K562 (cell line): Measurements from ENCODE around the gene TSPAN18. TPM values are rescaled to one million over a fixed set of nuclear protein-coding genes. Genes with fewer than 3 reads are reported as not detected.

Experiments used
- CBX8 ChIP-seq: fragments of 200-600 bp; sonication (generic); IDR thresholded peaks from 2 replicates; pipeline ENCODE4 v1.6.1; 2012; ENCODE audit warnings: borderline replicate concordance, mixed run types, low read depth, mild to moderate bottlenecking, moderate library complexity, mixed read lengths, low read length, control low read depth, inconsistent platforms; ENCODE audit not compliant: poor library complexity, severe bottlenecking; ENCODE audit errors: extremely low read depth
- FOXA3 ChIP-seq, 2 experiments: fragments of 450-650 bp in 1 of 2; sonication (generic) in 1 of 2; formaldehyde crosslinking; IDR thresholded peaks in 1 of 2; conservative IDR thresholded peaks in 1 of 2; 2 replicates each; pipeline versions ENCODE4 v1.4.0 to v1.8.0; 2020 to 2022; ENCODE audit warnings: mild to moderate bottlenecking in 2 of 2, missing genetic modification reagents in 1 of 2
- HNRNPUL1 ChIP-seq: fragments of 200-400 bp; formaldehyde crosslinking; IDR thresholded peaks from 2 replicates; pipeline ENCODE4 v1.6.1; 2017; ENCODE audit warnings: low read length
- KLF1 ChIP-seq: fragments of 450-650 bp; IDR thresholded peaks from 2 replicates; pipeline ENCODE4 v1.6.1; 2016; ENCODE audit warnings: missing genetic modification characterization, missing compliant biosample characterization
- L3MBTL2 ChIP-seq: fragments of 450-650 bp; IDR thresholded peaks from 2 replicates; pipeline ENCODE4 v1.6.1; 2016; ENCODE audit warnings: mild to moderate bottlenecking, moderate library complexity
- NCOA4 ChIP-seq: fragments of 450-650 bp; IDR thresholded peaks from 2 replicates; pipeline ENCODE4 v1.6.1; 2018; ENCODE audit warnings: mild to moderate bottlenecking; ENCODE audit not compliant: partially characterized antibody
- POLR3G ChIP-seq: IDR thresholded peaks from 2 replicates; pipeline ENCODE4 v1.6.1; 2011; ENCODE audit not compliant: insufficient read length, insufficient replicate concordance; ENCODE audit errors: extremely low read depth
- PPARD ChIP-seq: fragments of 250-450 bp; sonication (Bioruptor Pico); IDR thresholded peaks from 2 replicates; pipeline ENCODE4 v1.8.0; 2022; ENCODE audit warnings: inconsistent platforms, mild to moderate bottlenecking, moderate library complexity
- SIX5 ChIP-seq, 2 experiments: IDR thresholded peaks; 2 replicates each; pipeline ENCODE4 v1.6.1; 2011; ENCODE audit warnings: low read length in 2 of 2, borderline replicate concordance in 1 of 2, low read depth in 1 of 2, mild to moderate bottlenecking in 1 of 2, moderate library complexity in 1 of 2; ENCODE audit not compliant: insufficient read depth in 1 of 2
- ZNF766 ChIP-seq: fragments of 200-800 bp; sonication (Bioruptor generic); conservative IDR thresholded peaks from 2 replicates; pipeline ENCODE4 v1.6.1; 2016; ENCODE audit warnings: missing genetic modification characterization, missing compliant biosample characterization
- ZNF77 ChIP-seq: fragments of 250-450 bp; sonication (Bioruptor Pico); IDR thresholded peaks from 2 replicates; pipeline ENCODE4 v1.5.0; 2020
- polyA plus RNA-seq, 8 experiments: library from polyadenylated mRNA; depleted of rRNA in 4 of 8; stranded (reverse) in 5 of 8; unstranded in 3 of 8; fragments of >200 nt; fragmentation: Nextera tagmentation in 2 of 8; fragmentation: Illumina TruSeq in 1 of 8; extraction: Ambion mirVana in 2 of 8; extraction: Trizol in 1 of 8; gene quantifications; 2 replicates each; pipeline versions ENCODE4 v1.2.1 to v1.2.3, GENCODE V29; 2011 to 2014; ENCODE audit warnings: inconsistent platforms in 1 of 8, missing spikeins in 1 of 8
- total RNA-seq, 7 experiments: library from RNA; depleted of rRNA in 6 of 7; stranded (reverse); fragments of >200 nt in 6 of 7; fragmentation: Illumina TruSeq in 2 of 7; extraction: Trizol in 2 of 7; gene quantifications; 2 replicates each; pipeline versions ENCODE4 v1.2.1 to v1.2.3, GENCODE V29; 2011 to 2021; ENCODE audit warnings: low replicate concordance in 1 of 7
- TF ChIP-seq, protein P1 (sequence below): sonication (generic); formaldehyde crosslinking; IDR thresholded peaks from 2 replicates; pipeline ENCODE4 v1.8.0; 2022; ENCODE audit warnings: mild to moderate bottlenecking, missing genetic modification reagents
- TF ChIP-seq, protein P2 (sequence below): fragments of 450-650 bp; formaldehyde crosslinking; IDR thresholded peaks from 2 replicates; pipeline ENCODE4 v1.4.0; 2020; ENCODE audit warnings: mild to moderate bottlenecking, moderate library complexity
- TF ChIP-seq, protein P3 (sequence below): fragments of 200-800 bp; sonication (Bioruptor generic); IDR thresholded peaks from 2 replicates; pipeline ENCODE4 v1.6.1; 2016; ENCODE audit warnings: missing genetic modification characterization, missing compliant biosample characterization
- TF ChIP-seq, protein P4 (sequence below), 2 experiments: IDR thresholded peaks; 2 replicates each; pipeline ENCODE4 v1.6.1; 2012; ENCODE audit warnings: improper control_type of control experiment in 2 of 2, low read depth in 2 of 2, low read length in 2 of 2, borderline replicate concordance in 1 of 2

Gene TSPAN18
- total and polyA plus RNA-seq, 9 of the 15 experiments (the other 6 are each of a cell fraction or from before 2014, with no cell fraction given), result 0.17 to 0.35 (median 0.22) TPM; not detected in 4

DNA sequence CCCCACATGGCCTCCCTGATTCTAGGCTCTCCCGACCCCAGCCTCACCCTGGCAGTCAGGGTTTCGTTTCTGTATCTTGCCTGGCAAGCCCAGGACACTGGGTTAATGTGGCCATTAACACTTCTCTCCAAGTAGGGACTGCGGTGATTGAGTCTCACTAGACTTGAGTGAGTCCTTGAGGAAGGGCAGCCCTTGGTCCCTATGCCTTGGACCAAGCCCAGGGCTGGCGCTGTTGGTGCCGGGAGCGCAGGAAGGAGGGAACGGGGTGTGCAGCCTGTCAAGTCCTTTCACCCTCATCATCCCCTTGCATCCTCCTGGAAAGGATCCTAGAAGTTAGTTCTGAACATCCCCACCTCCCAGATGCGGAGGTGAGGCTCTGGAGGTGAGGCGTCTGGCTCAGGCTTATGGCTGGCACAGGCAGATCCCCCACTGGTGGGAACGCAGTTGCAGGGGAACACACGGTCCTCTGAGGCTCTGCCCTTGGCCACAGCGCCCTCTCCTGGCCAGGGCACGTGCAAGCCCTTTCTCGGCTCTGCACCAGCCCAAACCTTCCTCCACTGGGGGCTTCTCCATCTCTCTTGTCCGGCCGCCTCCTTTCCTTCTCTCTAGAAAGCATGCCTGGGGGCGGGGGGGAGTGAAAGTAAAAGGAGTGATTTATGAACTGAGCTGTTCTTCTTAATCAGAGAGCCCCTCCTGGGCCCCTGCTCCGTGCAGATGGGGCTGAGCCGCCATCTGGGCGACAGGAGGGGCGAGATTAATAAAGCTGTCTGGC is 167.3 kb downstream of the TSPAN18 start (continued):
- TF ChIP-seq, protein P1, sequence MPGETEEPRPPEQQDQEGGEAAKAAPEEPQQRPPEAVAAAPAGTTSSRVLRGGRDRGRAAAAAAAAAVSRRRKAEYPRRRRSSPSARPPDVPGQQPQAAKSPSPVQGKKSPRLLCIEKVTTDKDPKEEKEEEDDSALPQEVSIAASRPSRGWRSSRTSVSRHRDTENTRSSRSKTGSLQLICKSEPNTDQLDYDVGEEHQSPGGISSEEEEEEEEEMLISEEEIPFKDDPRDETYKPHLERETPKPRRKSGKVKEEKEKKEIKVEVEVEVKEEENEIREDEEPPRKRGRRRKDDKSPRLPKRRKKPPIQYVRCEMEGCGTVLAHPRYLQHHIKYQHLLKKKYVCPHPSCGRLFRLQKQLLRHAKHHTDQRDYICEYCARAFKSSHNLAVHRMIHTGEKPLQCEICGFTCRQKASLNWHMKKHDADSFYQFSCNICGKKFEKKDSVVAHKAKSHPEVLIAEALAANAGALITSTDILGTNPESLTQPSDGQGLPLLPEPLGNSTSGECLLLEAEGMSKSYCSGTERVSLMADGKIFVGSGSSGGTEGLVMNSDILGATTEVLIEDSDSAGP (CRISPR knock-in tag), result 0 out of 2 replicates have a peak, but pooled peaks have one; percentile 65
- TF ChIP-seq, protein P2, sequence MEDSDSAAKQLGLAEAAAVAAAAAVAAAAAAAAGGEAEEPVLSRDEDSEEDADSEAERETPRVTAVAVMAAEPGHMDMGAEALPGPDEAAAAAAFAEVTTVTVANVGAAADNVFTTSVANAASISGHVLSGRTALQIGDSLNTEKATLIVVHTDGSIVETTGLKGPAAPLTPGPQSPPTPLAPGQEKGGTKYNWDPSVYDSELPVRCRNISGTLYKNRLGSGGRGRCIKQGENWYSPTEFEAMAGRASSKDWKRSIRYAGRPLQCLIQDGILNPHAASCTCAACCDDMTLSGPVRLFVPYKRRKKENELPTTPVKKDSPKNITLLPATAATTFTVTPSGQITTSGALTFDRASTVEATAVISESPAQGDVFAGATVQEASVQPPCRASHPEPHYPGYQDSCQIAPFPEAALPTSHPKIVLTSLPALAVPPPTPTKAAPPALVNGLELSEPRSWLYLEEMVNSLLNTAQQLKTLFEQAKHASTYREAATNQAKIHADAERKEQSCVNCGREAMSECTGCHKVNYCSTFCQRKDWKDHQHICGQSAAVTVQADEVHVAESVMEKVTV, result peak; percentile 69
- TF ChIP-seq POLR3G (no peak), CBX8 (no peak), ZNF766 (no peak), FOXA3 (CRISPR knock-in tag; conservative IDR thresholded peaks at IDR 0.05 in 1 of 2, IDR thresholded peaks at IDR 0.05 in 1 of 2) (0 out of 4 replicates have a peak, but pooled peaks of 1 of the 2 experiments have one; percentile 37), SIX5 (IDR thresholded peaks at IDR 0.05; ENCODE audit: borderline replicate concordance in 1 of 2, insufficient read depth in 1 of 2, low read depth in 1 of 2, low read length in 2 of 2) (no peak), ZNF77 (CRISPR knock-in tag) (no peak), L3MBTL2 (no peak), HNRNPUL1 (no peak), PPARD (no peak), NCOA4 (no peak), KLF1 (tag) (no peak)
- TF ChIP-seq, protein P3, sequence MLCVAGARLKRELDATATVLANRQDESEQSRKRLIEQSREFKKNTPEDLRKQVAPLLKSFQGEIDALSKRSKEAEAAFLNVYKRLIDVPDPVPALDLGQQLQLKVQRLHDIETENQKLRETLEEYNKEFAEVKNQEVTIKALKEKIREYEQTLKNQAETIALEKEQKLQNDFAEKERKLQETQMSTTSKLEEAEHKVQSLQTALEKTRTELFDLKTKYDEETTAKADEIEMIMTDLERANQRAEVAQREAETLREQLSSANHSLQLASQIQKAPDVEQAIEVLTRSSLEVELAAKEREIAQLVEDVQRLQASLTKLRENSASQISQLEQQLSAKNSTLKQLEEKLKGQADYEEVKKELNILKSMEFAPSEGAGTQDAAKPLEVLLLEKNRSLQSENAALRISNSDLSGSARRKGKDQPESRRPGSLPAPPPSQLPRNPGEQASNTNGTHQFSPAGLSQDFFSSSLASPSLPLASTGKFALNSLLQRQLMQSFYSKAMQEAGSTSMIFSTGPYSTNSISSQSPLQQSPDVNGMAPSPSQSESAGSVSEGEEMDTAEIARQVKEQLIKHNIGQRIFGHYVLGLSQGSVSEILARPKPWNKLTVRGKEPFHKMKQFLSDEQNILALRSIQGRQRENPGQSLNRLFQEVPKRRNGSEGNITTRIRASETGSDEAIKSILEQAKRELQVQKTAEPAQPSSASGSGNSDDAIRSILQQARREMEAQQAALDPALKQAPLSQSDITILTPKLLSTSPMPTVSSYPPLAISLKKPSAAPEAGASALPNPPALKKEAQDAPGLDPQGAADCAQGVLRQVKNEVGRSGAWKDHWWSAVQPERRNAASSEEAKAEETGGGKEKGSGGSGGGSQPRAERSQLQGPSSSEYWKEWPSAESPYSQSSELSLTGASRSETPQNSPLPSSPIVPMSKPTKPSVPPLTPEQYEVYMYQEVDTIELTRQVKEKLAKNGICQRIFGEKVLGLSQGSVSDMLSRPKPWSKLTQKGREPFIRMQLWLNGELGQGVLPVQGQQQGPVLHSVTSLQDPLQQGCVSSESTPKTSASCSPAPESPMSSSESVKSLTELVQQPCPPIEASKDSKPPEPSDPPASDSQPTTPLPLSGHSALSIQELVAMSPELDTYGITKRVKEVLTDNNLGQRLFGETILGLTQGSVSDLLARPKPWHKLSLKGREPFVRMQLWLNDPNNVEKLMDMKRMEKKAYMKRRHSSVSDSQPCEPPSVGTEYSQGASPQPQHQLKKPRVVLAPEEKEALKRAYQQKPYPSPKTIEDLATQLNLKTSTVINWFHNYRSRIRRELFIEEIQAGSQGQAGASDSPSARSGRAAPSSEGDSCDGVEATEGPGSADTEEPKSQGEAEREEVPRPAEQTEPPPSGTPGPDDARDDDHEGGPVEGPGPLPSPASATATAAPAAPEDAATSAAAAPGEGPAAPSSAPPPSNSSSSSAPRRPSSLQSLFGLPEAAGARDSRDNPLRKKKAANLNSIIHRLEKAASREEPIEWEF, result no peak
- TF ChIP-seq, protein P4, sequence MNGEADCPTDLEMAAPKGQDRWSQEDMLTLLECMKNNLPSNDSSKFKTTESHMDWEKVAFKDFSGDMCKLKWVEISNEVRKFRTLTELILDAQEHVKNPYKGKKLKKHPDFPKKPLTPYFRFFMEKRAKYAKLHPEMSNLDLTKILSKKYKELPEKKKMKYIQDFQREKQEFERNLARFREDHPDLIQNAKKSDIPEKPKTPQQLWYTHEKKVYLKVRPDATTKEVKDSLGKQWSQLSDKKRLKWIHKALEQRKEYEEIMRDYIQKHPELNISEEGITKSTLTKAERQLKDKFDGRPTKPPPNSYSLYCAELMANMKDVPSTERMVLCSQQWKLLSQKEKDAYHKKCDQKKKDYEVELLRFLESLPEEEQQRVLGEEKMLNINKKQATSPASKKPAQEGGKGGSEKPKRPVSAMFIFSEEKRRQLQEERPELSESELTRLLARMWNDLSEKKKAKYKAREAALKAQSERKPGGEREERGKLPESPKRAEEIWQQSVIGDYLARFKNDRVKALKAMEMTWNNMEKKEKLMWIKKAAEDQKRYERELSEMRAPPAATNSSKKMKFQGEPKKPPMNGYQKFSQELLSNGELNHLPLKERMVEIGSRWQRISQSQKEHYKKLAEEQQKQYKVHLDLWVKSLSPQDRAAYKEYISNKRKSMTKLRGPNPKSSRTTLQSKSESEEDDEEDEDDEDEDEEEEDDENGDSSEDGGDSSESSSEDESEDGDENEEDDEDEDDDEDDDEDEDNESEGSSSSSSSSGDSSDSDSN (IDR thresholded peaks at IDR 0.05; ENCODE audit: borderline replicate concordance in 1 of 2, low read depth in 2 of 2, low read length in 2 of 2), result no peak
